ENCODE measurements around the gene GALNTL6. TPM values are rescaled to one million over a fixed set of nuclear protein-coding genes. Genes with fewer than 3 reads are reported as not detected.

GALNTL6 gene
- total and polyA plus RNA-seq, 2 donors (not counting 3 experiments of a cell fraction or from before 2014, with no cell fraction given), result not detected

DNA sequence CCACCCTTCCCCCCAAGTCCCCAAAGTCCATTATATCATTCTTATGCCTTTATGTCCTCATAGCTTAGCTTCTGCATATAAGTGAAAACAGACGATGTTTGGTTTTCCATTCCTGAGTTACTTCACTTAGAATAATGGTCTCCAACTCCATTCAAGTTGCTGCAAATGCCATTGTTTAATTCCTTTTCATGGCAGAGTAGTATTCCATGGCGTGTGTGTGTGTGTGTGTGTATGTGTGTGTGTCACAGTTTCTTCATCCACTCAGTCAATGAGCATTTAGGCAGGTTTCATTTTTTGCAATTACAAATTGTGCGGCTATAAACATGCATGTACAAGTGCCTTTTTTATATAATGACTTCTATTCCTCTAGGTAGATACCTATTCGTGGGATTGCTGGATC, 1248.0 kb downstream of the GALNTL6 start:
- FAIRE-seq (no peak), DNase-seq (ENCODE audit: low read depth, low spot score) (no peak)
- Histone ChIP-seq H3K4me1 (ENCODE audit: control insufficient read depth, extremely low read depth, insufficient read depth, low read length) (peaks cover 24% of the 10 kb centered on the region), H3K9ac (replicated peaks; ENCODE audit: extremely low read depth, insufficient read depth, low read length) (no peak overlapping the region), H3K9me1 (replicated peaks; ENCODE audit: control insufficient read depth, extremely low read depth, insufficient read depth, low read length) (no peaks in the 10 kb centered on the region), H3K27ac (ENCODE audit: insufficient read depth, low read depth, low read length) (no peak overlapping the region), H2AFZ (ENCODE audit: low read depth, low read length) (no peak overlapping the region), H3K79me2 (ENCODE audit: control insufficient read depth, insufficient read depth, low read length) (no peaks in the 10 kb centered on the region), H3K4me3 (replicated peaks in 1 of 3; ENCODE audit: insufficient read depth in 1 of 3, low read depth in 1 of 3, low read length in 3 of 3) (no peak overlapping the region), H4K20me1 (replicated peaks; ENCODE audit: control insufficient read depth, extremely low read depth, insufficient read depth, low read length) (no peaks in the 10 kb centered on the region), H3K4me2 (ENCODE audit: insufficient read depth, low read length) (no peak overlapping the region), H3K9me3 (replicated peaks; ENCODE audit: control insufficient read depth, insufficient read depth, low read length) (no peaks in the 10 kb centered on the region), H3K36me3 (ENCODE audit: control insufficient read depth in 2 of 2, extremely low read depth in 1 of 2, insufficient read depth in 2 of 2, low read length in 2 of 2) (no peaks in the 10 kb centered on the region), H3K27me3 (ENCODE audit: control insufficient read depth in 2 of 2, insufficient read depth in 2 of 2, low read length in 2 of 2) (no peaks in the 10 kb centered on the region)
- BruUV-seq (replicated peaks), result no TSS peak
- dilution Hi-C loops (cut with MboI; ENCODE audit: extremely low pct_ligation_motif_present, low sequenced_read_pairs) (no loop called here), intact Hi-C loops (cut with micrococcal nuclease) (no loop called here)
- CTCF ChIA-PET, result no interaction called here
- TF ChIP-seq POLR2AphosphoS5 (IDR thresholded peaks at IDR 0.05; ENCODE audit: insufficient read depth, low read depth, low read length) (no peak), EZH2 (IDR thresholded peaks at IDR 0.05; ENCODE audit: borderline replicate concordance, low read depth, low read length, severe bottlenecking) (no peak), GATA2 (IDR thresholded peaks at IDR 0.05; ENCODE audit: insufficient read depth, insufficient read length, low read depth, low read length) (no peak), POLR2A (IDR thresholded peaks at IDR 0.05; ENCODE audit: low read depth, low read length) (no peak), CTCF (IDR thresholded peaks at IDR 0.05; ENCODE audit: extremely low read depth in 1 of 2, insufficient read depth in 1 of 2, low read depth in 1 of 2, low read length in 2 of 2) (no peak), MYC (IDR thresholded peaks at IDR 0.05; ENCODE audit: low read depth, low read length) (no peak), JUN (IDR thresholded peaks at IDR 0.05; ENCODE audit: borderline replicate concordance, insufficient read depth, insufficient read length, low read depth) (no peak), FOS (IDR thresholded peaks at IDR 0.05; ENCODE audit: borderline replicate concordance, insufficient read depth, low read length) (no peak)
- TF ChIP-seq, protein P1, sequence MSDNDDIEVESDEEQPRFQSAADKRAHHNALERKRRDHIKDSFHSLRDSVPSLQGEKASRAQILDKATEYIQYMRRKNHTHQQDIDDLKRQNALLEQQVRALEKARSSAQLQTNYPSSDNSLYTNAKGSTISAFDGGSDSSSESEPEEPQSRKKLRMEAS (IDR thresholded peaks at IDR 0.05; ENCODE audit: insufficient read depth, insufficient read length), result no peak
- POLR2A ChIA-PET, result no interaction called here

Measured in endothelial cell of umbilical vein (primary cell).